ENCODE measurements around the gene CHCHD4. TPM values are rescaled to one million over a fixed set of nuclear protein-coding genes. Genes with fewer than 3 reads are reported as not detected.

The CHCHD4 gene
- total RNA-seq, 1 experiment from 2014 or later, result 27.5 TPM

GRCh38 chr3:14147066-14147435 lies 22.4 kb upstream of the CHCHD4 start:
- Mint-ChIP-seq H3K4me3 (no peak overlapping the region), H3K36me3 (peaks cover 15% of the 10 kb centered on the region), H3K9me3 (no peaks in the 10 kb centered on the region), H3K4me1 (peaks cover 31% of the 10 kb centered on the region), H3K27me3 (ENCODE audit: low read depth) (no peaks in the 10 kb centered on the region), H3K27ac (peak overlapping the region; percentile 91; the same call in 1 of the 2 replicates)
- no peak for DNase-seq (ENCODE audit: low spot score)
- CTCF ChIA-PET, result interaction anchor here (1.4 to 3.5 kb wide), 2 partner anchors 31 to 251 kb away, joined by 4 to 24 read pairs; partner anchors contain the start of genes LSM3 and XPC
- no peak for ATAC-seq
- POLR2A ChIA-PET, result interaction anchor here (1.4 kb wide), 1 partner anchor 251 kb away, joined by 3 read pairs; no protein-coding TSS in a partner anchor
- TF ChIP-seq CREM (CRISPR knock-in tag; IDR thresholded peaks at IDR 0.05) (no peak), NR3C1 (CRISPR knock-in tag; conservative IDR thresholded peaks at IDR 0.05; ENCODE audit: low read depth) (no peak), E2F4 (CRISPR knock-in tag; IDR thresholded peaks at IDR 0.05; ENCODE audit: borderline replicate concordance, low read depth) (no peak), USF2 (CRISPR knock-in tag; IDR thresholded peaks at IDR 0.05) (no peak), ZNF121 (CRISPR knock-in tag; IDR thresholded peaks at IDR 0.05) (no peak), FOXJ3 (CRISPR knock-in tag; IDR thresholded peaks at IDR 0.05; ENCODE audit: borderline replicate concordance) (no peak), RELA (CRISPR knock-in tag; IDR thresholded peaks at IDR 0.05; ENCODE audit: borderline replicate concordance) (no peak)

- H3K9me3 Mint-ChIP-seq, result no peaks in the 10 kb centered on the region
- no peak for ATAC-seq
- DNase-seq (ENCODE audit: low spot score), result no peak
- ChIA-PET CTCF (interaction anchor here (0.8 to 3.5 kb wide), 5 partner anchors 9 to 250 kb away, joined by 3 to 24 read pairs (median 4); partner anchors contain the start of genes CHCHD4, LSM3, TMEM43 and XPC), POLR2A (interaction anchor here (1.2 to 1.4 kb wide), 2 partner anchors 21 to 250 kb away, joined by 3 read pairs; partner anchors contain the start of genes CHCHD4 and TMEM43)
- H3K36me3 Mint-ChIP-seq, result peaks cover 19% of the 10 kb centered on the region
- peaks cover 31% of the 10 kb centered on the region for H3K4me1 Mint-ChIP-seq
- no peak overlapping the region for H3K4me3 Mint-ChIP-seq
- no peak for TF ChIP-seq GTF2I (CRISPR knock-in tag; conservative IDR thresholded peaks at IDR 0.05)
- no peak for TF ChIP-seq NFE2L1 (CRISPR knock-in tag; IDR thresholded peaks at IDR 0.05)
- TF ChIP-seq ZMAT4 (CRISPR knock-in tag; IDR thresholded peaks at IDR 0.05), result no peak
- no peak for TF ChIP-seq ESRRA (CRISPR knock-in tag; IDR thresholded peaks at IDR 0.05; ENCODE audit: borderline replicate concordance)
- no peak for TF ChIP-seq TP53 (CRISPR knock-in tag; IDR thresholded peaks at IDR 0.05)
- TF ChIP-seq OVOL2 (CRISPR knock-in tag; IDR thresholded peaks at IDR 0.05; ENCODE audit: borderline replicate concordance), result no peak
- TF ChIP-seq ZNF423 (CRISPR knock-in tag; IDR thresholded peaks at IDR 0.05), result no peak
- TF ChIP-seq ZNF281 (CRISPR knock-in tag; IDR thresholded peaks at IDR 0.05), result no peak
- TF ChIP-seq PRDM15 (CRISPR knock-in tag; IDR thresholded peaks at IDR 0.05), result no peak
- no peak for TF ChIP-seq SP1 (CRISPR knock-in tag; conservative IDR thresholded peaks at IDR 0.05)
- no peak for TF ChIP-seq ZNF416 (CRISPR knock-in tag; IDR thresholded peaks at IDR 0.05)
- no peak for TF ChIP-seq PREB (CRISPR knock-in tag; IDR thresholded peaks at IDR 0.05; ENCODE audit: borderline replicate concordance)
- TF ChIP-seq ZNF671 (CRISPR knock-in tag; IDR thresholded peaks at IDR 0.05), result no peak
- no peak for TF ChIP-seq HMGA2 (CRISPR knock-in tag; IDR thresholded peaks at IDR 0.05)
- peak overlapping the region; percentile 59 for H3K27ac Mint-ChIP-seq
- no peaks in the 10 kb centered on the region for H3K27me3 Mint-ChIP-seq (ENCODE audit: low read depth)
Measured at GRCh38 chr3:14146381-14147065, 21.9 kb upstream of the CHCHD4 start.
